Keratinocyte (primary cell): ENCODE results near the gene P2RY13. TPM values are rescaled to one million over a fixed set of nuclear protein-coding genes. Genes with fewer than 3 reads are reported as not detected.

Experiments
- DNase-seq: peaks from one replicate; pipeline ENCODE4 v3.0.0-alpha.2; 2011; ENCODE audit warnings: low read depth, missing footprints, low spot score
- FAIRE-seq: peaks from 2 replicates; lab custom pipeline; 2011; peaks lifted over from hg19 to GRCh38; lab: Jason Lieb, UNC
- H2AFZ ChIP-seq: 2 replicates; pipeline ENCODE4 v1.6.0; 2012; ENCODE audit warnings: low read length, control low read depth, inconsistent platforms; ENCODE audit not compliant: control insufficient read depth
- H3K27ac ChIP-seq: 2 replicates; pipeline ENCODE4 v1.5.1; 2011; ENCODE audit warnings: low read length; ENCODE audit not compliant: control insufficient read depth, insufficient read depth
- H3K27me3 ChIP-seq: 3 replicates; pipeline ENCODE4 v1.6.0; 2011; ENCODE audit warnings: low read length; ENCODE audit not compliant: control insufficient read depth, insufficient read depth; ENCODE audit errors: extremely low read depth
- H3K36me3 ChIP-seq, 2 experiments: 2 replicates in 1 of 2; 3 replicates in 1 of 2; pipeline ENCODE4 v1.5.1; 2011; ENCODE audit warnings: low read length in 2 of 2, mild to moderate bottlenecking in 1 of 2; ENCODE audit not compliant: control insufficient read depth in 2 of 2, insufficient read depth in 2 of 2; ENCODE audit errors: extremely low read depth in 1 of 2
- H3K4me1 ChIP-seq: 3 replicates; pipeline ENCODE4 v1.5.1; 2011; ENCODE audit warnings: low read length; ENCODE audit not compliant: control insufficient read depth, insufficient read depth; ENCODE audit errors: extremely low read depth
- H3K4me2 ChIP-seq: 3 replicates; pipeline ENCODE4 v1.6.0; 2011; ENCODE audit warnings: low read depth, low read length; ENCODE audit not compliant: control insufficient read depth, insufficient read depth; ENCODE audit errors: extremely low read depth
- H3K4me3 ChIP-seq, 3 experiments: fragments of 200-600 bp in 1 of 3; sonication (generic) in 1 of 3; 2 replicates in 2 of 3; 3 replicates in 1 of 3; pipeline ENCODE4 v1.5.1; 2011 to 2016; ENCODE audit warnings: low read length in 3 of 3, mild to moderate bottlenecking in 3 of 3, control low read depth in 2 of 3, inconsistent platforms in 1 of 3, low read depth in 1 of 3, mixed read lengths in 1 of 3, mixed run types in 1 of 3, moderate library complexity in 1 of 3; ENCODE audit not compliant: control insufficient read depth in 2 of 3, insufficient read depth in 2 of 3; ENCODE audit errors: extremely low read depth in 1 of 3
- H3K79me2 ChIP-seq: 2 replicates; pipeline ENCODE4 v1.6.0; 2012; ENCODE audit warnings: low read length; ENCODE audit not compliant: control insufficient read depth, insufficient read depth
- H3K9ac ChIP-seq: 3 replicates; pipeline ENCODE4 v1.6.0; 2011; ENCODE audit warnings: low read length; ENCODE audit not compliant: control insufficient read depth, insufficient read depth; ENCODE audit errors: extremely low read depth
- H3K9me1 ChIP-seq: 3 replicates; pipeline ENCODE4 v1.6.0; 2011; ENCODE audit warnings: low read length; ENCODE audit not compliant: control insufficient read depth, insufficient read depth; ENCODE audit errors: extremely low read depth
- H3K9me3 ChIP-seq: 2 replicates; pipeline ENCODE4 v1.5.1; 2012; ENCODE audit warnings: low read depth, low read length; ENCODE audit not compliant: control insufficient read depth
- H4K20me1 ChIP-seq: 3 replicates; pipeline ENCODE4 v1.6.0; 2011; ENCODE audit warnings: low read length; ENCODE audit not compliant: control insufficient read depth, insufficient read depth; ENCODE audit errors: extremely low read depth
- CTCF ChIP-seq, 3 experiments: IDR thresholded peaks in 1 of 3; conservative IDR thresholded peaks in 1 of 3; optimal IDR thresholded peaks in 1 of 3; 2 replicates in 2 of 3; 3 replicates in 1 of 3; pipeline versions ENCODE3 to v1.5.1; 2011; ENCODE audit warnings: low read length in 3 of 3, mild to moderate bottlenecking in 3 of 3, moderate library complexity in 2 of 3, control low read depth in 1 of 3, inconsistent platforms in 1 of 3; ENCODE audit not compliant: insufficient read depth in 2 of 3; ENCODE audit errors: extremely low read depth in 1 of 3
- EZH2 ChIP-seq: IDR thresholded peaks from one replicate; pipeline ENCODE4 v1.6.1; 2012; ENCODE audit warnings: inconsistent platforms, mild to moderate bottlenecking, low read length, moderate library complexity
- dilution Hi-C: fragments of 300-500 bp; cut with MboI; formaldehyde crosslinking; loops from one replicate; pipeline ENCODE4 v1.7.0; 2020; ENCODE audit warnings: low sequenced_read_pairs; ENCODE audit not compliant: extremely low pct_ligation_motif_present
- polyA minus RNA-seq, 3 experiments: library from RNA; depleted of rRNA, polyadenylated mRNA; stranded (reverse); fragments of >200 nt; gene quantifications; 1 replicate in 1 of 3; 2 replicates in 1 of 3; 3 replicates in 1 of 3; pipeline ENCODE4 v1.2.3, GENCODE V29; 2011
- polyA plus RNA-seq, 5 experiments: library from polyadenylated mRNA; depleted of rRNA in 3 of 5; stranded (reverse) in 3 of 5; stranded (forward) in 1 of 5; unstranded in 1 of 5; fragments of >200 nt; gene quantifications; 1 replicate in 1 of 5; 2 replicates in 3 of 5; 3 replicates in 1 of 5; pipeline versions ENCODE4 v1.2.1 to v1.2.3, GENCODE V29; 2011 to 2012; ENCODE audit warnings: missing spikeins in 2 of 5, low read depth in 1 of 5, low replicate concordance in 1 of 5

The P2RY13 gene
- polyA plus RNA-seq (not detected in 3 replicates), polyA minus RNA-seq (not detected in 3 replicates)
- not detected for polyA plus RNA-seq (2011; ENCODE audit: low read depth)
- not detected in 2 replicates for polyA plus RNA-seq (2011; cell fraction: cytosol; rRNA removed)
- not detected in 2 replicates for polyA plus RNA-seq (2011; cell fraction: nucleus; rRNA removed)
- not detected in 2 replicates for polyA plus RNA-seq (2012; ENCODE audit: low replicate concordance)
- not detected for polyA minus RNA-seq (2011; cell fraction: cytosol; rRNA and poly(A)+ RNA removed)
- not detected in 2 replicates for polyA minus RNA-seq (2011; cell fraction: nucleus; rRNA and poly(A)+ RNA removed)

- no peak for DNase-seq
- dilution Hi-C loops: no loop called here
- Histone ChIP-seq H3K27me3 (no peaks in the 10 kb centered on the region), H4K20me1 (no peaks in the 10 kb centered on the region), H3K4me3 (no peak within 1 kb of the TSS), H3K9me3 (no peaks in the 10 kb centered on the region), H3K36me3 (no peaks in the 10 kb centered on the region), H2AFZ (peak within 1 kb of the TSS; percentile 55), H3K9ac (peak within 1 kb of the TSS; percentile 8), H3K27ac (no peak within 1 kb of the TSS), H3K9me1 (no peaks in the 10 kb centered on the region), H3K4me2 (peak within 1 kb of the TSS; percentile 62), H3K79me2 (no peaks in the 10 kb centered on the region), H3K4me1 (peaks cover 12% of the 10 kb centered on the region)
- TF ChIP-seq EZH2: no peak
- TF ChIP-seq CTCF (optimal IDR thresholded peaks at IDR 0.05 in 1 of 3, IDR thresholded peaks at IDR 0.05 in 1 of 3, conservative IDR thresholded peaks at IDR 0.05 in 1 of 3; ENCODE audit: extremely low read depth in 1 of 3, insufficient read depth in 2 of 3, low read length in 3 of 3): no peak
- no peak for FAIRE-seq
These were observed at the start of gene P2RY13 for GRCh38 chr3:151329363-151329762. Gene P2RY13 (minus strand): TSS chr3:151329549. CDS start chr3:151329528, 21 bp downstream.

GRCh38 chr3:151377768-151378385 is 48.5 kb upstream of the P2RY13 start:
- no peaks in the 10 kb centered on the region for H3K9me3 ChIP-seq
- H3K27ac ChIP-seq: no peak overlapping the region
- no peaks in the 10 kb centered on the region for H3K9me1 ChIP-seq
- H3K27me3 ChIP-seq: no peaks in the 10 kb centered on the region
- H3K4me1 ChIP-seq: no peaks in the 10 kb centered on the region
- TF ChIP-seq CTCF (optimal IDR thresholded peaks at IDR 0.05 in 1 of 3, IDR thresholded peaks at IDR 0.05 in 1 of 3, conservative IDR thresholded peaks at IDR 0.05 in 1 of 3; ENCODE audit: extremely low read depth in 1 of 3, insufficient read depth in 2 of 3, low read length in 3 of 3) (no peak), EZH2 (no peak)
- H3K79me2 ChIP-seq: no peaks in the 10 kb centered on the region
- DNase-seq (no peak), FAIRE-seq (no peak)
- no peak overlapping the region for H2AFZ ChIP-seq
- dilution Hi-C loops: no loop called here
- no peaks in the 10 kb centered on the region for H4K20me1 ChIP-seq
- H3K4me3 ChIP-seq: no peak overlapping the region
- H3K9ac ChIP-seq: no peak overlapping the region
- H3K36me3 ChIP-seq: no peaks in the 10 kb centered on the region
- H3K4me2 ChIP-seq: no peak overlapping the region
